ENCODE data around the gene RAP1GAP2.

DNA sequence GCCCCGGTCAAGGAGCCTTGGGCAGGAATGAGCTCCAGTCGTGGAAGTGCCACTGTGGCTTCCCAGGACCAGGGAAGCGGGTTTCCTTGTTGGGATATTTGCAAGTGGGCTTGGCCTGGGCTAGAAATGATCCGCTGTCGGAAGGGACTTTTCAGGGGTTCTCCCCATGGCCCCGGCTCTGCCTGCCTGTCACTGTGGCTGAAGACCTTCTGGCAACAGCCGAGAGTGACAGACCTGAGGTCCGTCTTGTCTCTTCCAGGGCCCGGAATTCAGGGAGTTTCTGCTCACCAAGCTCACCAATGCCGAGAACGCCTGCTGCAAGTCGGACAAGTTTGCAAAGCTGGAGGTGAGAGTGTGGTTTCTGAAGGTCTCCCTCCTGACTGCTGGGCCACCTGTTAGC, 209.5 kb downstream of the RAP1GAP2 start:
- TF ChIP-seq, protein P1, sequence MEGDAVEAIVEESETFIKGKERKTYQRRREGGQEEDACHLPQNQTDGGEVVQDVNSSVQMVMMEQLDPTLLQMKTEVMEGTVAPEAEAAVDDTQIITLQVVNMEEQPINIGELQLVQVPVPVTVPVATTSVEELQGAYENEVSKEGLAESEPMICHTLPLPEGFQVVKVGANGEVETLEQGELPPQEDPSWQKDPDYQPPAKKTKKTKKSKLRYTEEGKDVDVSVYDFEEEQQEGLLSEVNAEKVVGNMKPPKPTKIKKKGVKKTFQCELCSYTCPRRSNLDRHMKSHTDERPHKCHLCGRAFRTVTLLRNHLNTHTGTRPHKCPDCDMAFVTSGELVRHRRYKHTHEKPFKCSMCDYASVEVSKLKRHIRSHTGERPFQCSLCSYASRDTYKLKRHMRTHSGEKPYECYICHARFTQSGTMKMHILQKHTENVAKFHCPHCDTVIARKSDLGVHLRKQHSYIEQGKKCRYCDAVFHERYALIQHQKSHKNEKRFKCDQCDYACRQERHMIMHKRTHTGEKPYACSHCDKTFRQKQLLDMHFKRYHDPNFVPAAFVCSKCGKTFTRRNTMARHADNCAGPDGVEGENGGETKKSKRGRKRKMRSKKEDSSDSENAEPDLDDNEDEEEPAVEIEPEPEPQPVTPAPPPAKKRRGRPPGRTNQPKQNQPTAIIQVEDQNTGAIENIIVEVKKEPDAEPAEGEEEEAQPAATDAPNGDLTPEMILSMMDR (IDR thresholded peaks at IDR 0.05; ENCODE audit: insufficient read depth, low read depth, low read length): no peak
- TF ChIP-seq EZH2 (IDR thresholded peaks at IDR 0.05; ENCODE audit: insufficient read depth, low read length): no peak
